ENCODE data around the gene CLCA4.
"Not testable (repeated sequence)": the region's sequence is repeated elsewhere in the genome, so short reads cannot be mapped to it uniquely, and the experiment has no call there.

Gene CLCA4

GRCh38 chr1:86530211-86530845, 16.6 kb upstream of the CLCA4 start:
- DNase-seq, result no peak

GRCh38 chr1:86537928-86538695, 8.8 kb upstream of the CLCA4 start:
- DNase-seq, result no peak

GRCh38 chr1:86538775-86539174, 8.1 kb upstream of the CLCA4 start:
- DNase-seq, result no peak

- no peak for DNase-seq
Observed at GRCh38 chr1:86541859-86542258, 5.0 kb upstream of the CLCA4 start.

- DNase-seq, result no peak
Observed at GRCh38 chr1:86542631-86543030, 4.2 kb upstream of the CLCA4 start.

GRCh38 chr1:86548839-86549238, 2.0 kb downstream of the CLCA4 start:
- no peak for DNase-seq

- no peak for DNase-seq
Observed at GRCh38 chr1:86551305-86551704, 4.4 kb downstream of the CLCA4 start.

GRCh38 chr1:86552376-86552775, 5.5 kb downstream of the CLCA4 start:
- DNase-seq, result no peak

- DNase-seq, result no peak
Observed at GRCh38 chr1:86557739-86558138, 10.9 kb downstream of the CLCA4 start.

GRCh38 chr1:86563849-86564248, 17.0 kb downstream of the CLCA4 start:
- DNase-seq, result no peak

- no peak for DNase-seq
Observed at GRCh38 chr1:86567341-86567740, 20.5 kb downstream of the CLCA4 start.

- DNase-seq, result no peak
Observed at GRCh38 chr1:86567878-86568277, 21.0 kb downstream of the CLCA4 start.

- no peak for DNase-seq
Observed at GRCh38 chr1:86573763-86574484, 27.0 kb downstream of the CLCA4 start.

- no peak for DNase-seq
Observed at GRCh38 chr1:86581231-86581630, 34.4 kb downstream of the CLCA4 start.

- no peak for DNase-seq
Observed at GRCh38 chr1:86582161-86582560, 35.3 kb downstream of the CLCA4 start.

- DNase-seq, result no peak
Observed at GRCh38 chr1:86583032-86583431, 36.2 kb downstream of the CLCA4 start.

GRCh38 chr1:86583593-86583992, 36.7 kb downstream of the CLCA4 start:
- DNase-seq, result no peak

- DNase-seq, result no peak
Observed at GRCh38 chr1:86594284-86594770, 47.4 kb downstream of the CLCA4 start.

- DNase-seq, result no peak
Observed at GRCh38 chr1:86596224-86596623, 49.3 kb downstream of the CLCA4 start.

- DNase-seq, result no peak
Observed at GRCh38 chr1:86596741-86597290, 49.9 kb downstream of the CLCA4 start.

- not testable (repeated sequence) for DNase-seq
Observed at GRCh38 chr1:86606080-86606479, 59.2 kb downstream of the CLCA4 start.

GRCh38 chr1:86616433-86616832, 69.6 kb downstream of the CLCA4 start:
- no peak for DNase-seq

- no peak for DNase-seq
Observed at GRCh38 chr1:86616871-86617270, 70.0 kb downstream of the CLCA4 start.

Data from GOT3 (cell line).